AG08395 (cell line): ENCODE measurements around the gene FGF5.
"Not testable (repeated sequence)": the region's sequence is repeated elsewhere in the genome, so short reads cannot be mapped to it uniquely, and the experiment has no call there.

ENCODE experiments used
- DNase-seq: peaks from one replicate; pipeline ENCODE4 v3.0.0; 2012; ENCODE audit warnings: mixed read lengths, low spot score

FGF5 gene

DNA sequence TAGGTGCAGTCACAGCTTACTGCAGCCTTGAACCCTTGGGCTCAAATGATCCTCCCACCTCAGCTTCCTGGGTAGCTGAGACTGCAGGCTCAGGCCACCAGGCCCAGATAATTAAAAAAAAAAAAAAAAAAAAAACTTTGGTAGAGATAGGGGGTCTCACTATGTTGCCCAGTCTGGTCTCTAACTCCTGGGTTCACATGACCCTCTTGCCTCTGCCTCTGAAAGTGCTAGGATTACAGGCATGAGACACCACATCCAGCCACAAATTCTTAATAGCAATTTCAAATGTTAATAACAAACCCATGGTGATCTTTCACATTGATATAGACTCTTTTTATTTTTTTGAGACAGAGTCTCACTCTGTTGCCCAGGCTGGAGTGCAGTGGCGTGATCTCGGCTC is 12.3 kb upstream of the FGF5 start:
- no peak for DNase-seq

DNA sequence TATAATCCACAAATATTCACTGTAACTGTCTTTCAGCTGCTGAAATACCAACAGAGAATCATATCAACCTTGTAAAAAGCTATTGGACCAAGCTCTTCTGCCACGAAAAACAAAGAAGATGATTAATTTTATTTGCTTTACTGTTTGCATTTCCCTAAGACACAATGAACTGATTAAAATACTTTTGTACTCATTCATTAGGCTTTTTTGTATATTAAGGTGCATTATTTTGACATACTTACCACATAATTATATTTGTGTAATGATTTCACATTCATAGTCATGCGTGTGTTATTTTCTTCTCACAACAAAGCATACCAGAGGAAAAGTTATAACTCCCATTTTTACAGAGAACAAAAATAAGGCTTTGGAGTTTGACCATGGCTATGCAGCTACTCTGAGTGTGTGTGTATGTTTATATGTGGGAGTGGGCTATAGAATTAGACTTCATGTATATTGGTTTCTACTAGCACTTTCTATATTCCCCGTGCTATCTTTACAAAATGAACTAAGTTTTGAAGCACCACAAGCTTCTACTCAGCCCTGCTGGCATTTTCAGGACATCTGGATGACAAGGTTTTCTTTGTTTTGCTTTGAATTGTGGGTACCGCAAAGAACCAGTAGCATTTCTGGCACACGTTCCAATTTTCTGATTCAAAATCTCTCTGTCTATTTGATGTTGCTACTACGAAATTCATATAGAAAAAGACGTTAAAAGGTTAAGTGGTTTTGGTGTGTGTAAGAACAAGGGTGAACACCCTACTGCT is 11.0 kb upstream of the FGF5 start:
- DNase-seq = peak; percentile 45

- DNase-seq = no peak
Measured at GRCh38 chr4:80257851-80258250, 8.6 kb upstream of the FGF5 start.

GRCh38 chr4:80259012-80259411 is 7.5 kb upstream of the FGF5 start:
- no peak for DNase-seq

- no peak for DNase-seq
Measured at GRCh38 chr4:80259817-80260216, 6.6 kb upstream of the FGF5 start.

- no peak for DNase-seq
Measured at GRCh38 chr4:80261989-80262600, 4.4 kb upstream of the FGF5 start.

GRCh38 chr4:80263541-80264351 is 2.7 kb upstream of the FGF5 start:
- no peak for DNase-seq

- no peak for DNase-seq
Measured at GRCh38 chr4:80264352-80264647, 2.2 kb upstream of the FGF5 start.

GRCh38 chr4:80264825-80265224 is 1.6 kb upstream of the FGF5 start:
- DNase-seq = no peak

GRCh38 chr4:80265571-80266252 is 752 bp upstream of the FGF5 start:
- DNase-seq = peak; percentile 59

- DNase-seq = peak; percentile 30
Measured at GRCh38 chr4:80266902-80267380, 477 bp downstream of the FGF5 start.

GRCh38 chr4:80268081-80268823 is 1.8 kb downstream of the FGF5 start:
- peak; percentile 32 for DNase-seq

- no peak for DNase-seq
Measured at GRCh38 chr4:80268936-80269335, 2.5 kb downstream of the FGF5 start.

- no peak for DNase-seq
Measured at GRCh38 chr4:80270321-80270720, 3.9 kb downstream of the FGF5 start.

- DNase-seq = no peak
Measured at GRCh38 chr4:80270868-80271267, 4.4 kb downstream of the FGF5 start.

DNA sequence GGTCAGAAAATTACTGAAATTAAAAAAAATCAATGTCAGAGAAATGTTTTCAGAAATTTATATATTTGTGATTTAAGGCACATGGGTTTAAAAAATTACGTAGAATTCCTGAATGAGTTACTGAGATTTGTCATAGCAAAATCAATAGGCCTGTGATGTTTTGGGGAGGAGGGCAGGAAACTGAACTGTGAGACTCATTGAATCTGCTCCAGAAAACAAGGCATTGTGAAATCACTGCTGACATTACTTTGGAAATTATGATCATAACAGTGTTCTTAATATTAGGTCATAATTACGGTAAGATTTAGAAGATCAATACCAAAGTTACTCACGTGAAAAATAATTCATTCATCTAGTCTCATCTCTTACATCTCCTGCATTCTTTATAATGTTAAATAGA is 5.3 kb downstream of the FGF5 start:
- DNase-seq = no peak

GRCh38 chr4:80276931-80277330 is 10.5 kb downstream of the FGF5 start:
- DNase-seq = no peak

DNA sequence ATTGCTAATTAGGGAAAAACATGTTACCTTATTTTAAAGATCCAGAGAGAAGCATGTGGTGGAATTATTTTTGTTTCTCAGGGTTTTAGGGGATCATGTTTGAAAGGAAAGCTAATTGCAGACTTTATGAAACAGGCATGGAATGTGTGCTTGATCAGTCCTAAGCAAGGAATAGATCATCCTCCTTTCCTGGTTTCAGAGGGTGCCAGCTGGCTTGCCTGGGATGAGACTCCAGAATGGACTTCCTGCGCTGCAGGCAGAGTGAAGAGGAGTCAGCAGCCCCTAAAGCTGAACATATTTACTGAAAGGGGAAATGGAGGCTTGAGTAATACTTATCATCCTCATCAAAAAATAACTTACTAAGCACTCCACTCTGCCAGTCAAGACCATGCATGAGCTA is 13.3 kb downstream of the FGF5 start:
- no peak for DNase-seq

- DNase-seq = no peak
Measured at GRCh38 chr4:80286451-80286850, 20.0 kb downstream of the FGF5 start.

GRCh38 chr4:80290665-80291064 is 24.2 kb downstream of the FGF5 start:
- not testable (repeated sequence) for DNase-seq

DNA sequence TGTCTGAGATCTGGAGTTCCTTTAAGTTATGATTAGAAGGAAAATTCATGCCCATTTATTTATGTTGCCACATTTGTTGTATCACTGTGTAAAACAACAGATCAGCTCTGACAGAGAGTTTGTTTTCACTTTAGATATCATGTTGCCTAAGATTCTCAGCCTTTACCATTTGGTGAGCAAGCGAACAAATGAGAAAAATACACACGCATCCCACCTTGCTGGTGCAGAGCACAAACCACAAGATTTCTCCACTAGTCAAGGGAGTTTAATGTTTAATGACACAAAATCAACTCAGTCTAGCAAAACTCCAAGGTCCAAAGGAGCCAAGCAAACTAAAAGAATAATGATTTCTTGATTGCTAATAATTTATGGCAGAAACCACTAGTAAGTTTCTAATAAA is 27.7 kb downstream of the FGF5 start:
- DNase-seq = no peak

GRCh38 chr4:80295336-80295735 is 28.9 kb downstream of the FGF5 start:
- no peak for DNase-seq
